DMS53 (cell line): Measurements from ENCODE around the gene NELL1.

ENCODE experiments used
- DNase-seq: peaks from one replicate; lab custom pipeline; 2025; lab: John Stamatoyannopoulos, UW

NELL1 gene

GRCh38 chr11:21421711-21422329 is 752.4 kb downstream of the NELL1 start:
- no peak for DNase-seq

- no peak for DNase-seq
These were observed 757.5 kb downstream of the NELL1 start for GRCh38 chr11:21426931-21427330.

- DNase-seq = no peak
These were observed 758.3 kb downstream of the NELL1 start for GRCh38 chr11:21427726-21428125.

GRCh38 chr11:21428796-21429195 is 759.4 kb downstream of the NELL1 start:
- DNase-seq = peak; percentile 6

GRCh38 chr11:21429401-21429800 is 760.0 kb downstream of the NELL1 start:
- DNase-seq = no peak

GRCh38 chr11:21430537-21430936 is 761.2 kb downstream of the NELL1 start:
- DNase-seq = peak; percentile 8

- peak; percentile 62 for DNase-seq
These were observed 777.7 kb downstream of the NELL1 start for GRCh38 chr11:21446939-21447590.

GRCh38 chr11:21447871-21448270 is 778.5 kb downstream of the NELL1 start:
- no peak for DNase-seq

GRCh38 chr11:21456186-21456585 is 786.8 kb downstream of the NELL1 start:
- no peak for DNase-seq

GRCh38 chr11:21460082-21460481 is 790.7 kb downstream of the NELL1 start:
- DNase-seq = peak; percentile 54

- no peak for DNase-seq
These were observed 792.3 kb downstream of the NELL1 start for GRCh38 chr11:21461701-21462100.

- DNase-seq = no peak
These were observed 795.3 kb downstream of the NELL1 start for GRCh38 chr11:21464601-21465193.

- DNase-seq = no peak
These were observed 795.8 kb downstream of the NELL1 start for GRCh38 chr11:21465203-21465602.

GRCh38 chr11:21465920-21466319 is 796.5 kb downstream of the NELL1 start:
- DNase-seq = no peak

GRCh38 chr11:21470521-21470920 is 801.1 kb downstream of the NELL1 start:
- no peak for DNase-seq

- peak; percentile 24 for DNase-seq
These were observed 802.9 kb downstream of the NELL1 start for GRCh38 chr11:21472261-21472660.

GRCh38 chr11:21474529-21474928 is 805.1 kb downstream of the NELL1 start:
- no peak for DNase-seq

GRCh38 chr11:21475276-21475675 is 805.9 kb downstream of the NELL1 start:
- peak; percentile 5 for DNase-seq

GRCh38 chr11:21476588-21476987 is 807.2 kb downstream of the NELL1 start:
- DNase-seq = no peak

- no peak for DNase-seq
These were observed 810.9 kb downstream of the NELL1 start for GRCh38 chr11:21480240-21480639.

GRCh38 chr11:21481255-21481654 is 811.9 kb downstream of the NELL1 start:
- no peak for DNase-seq

- no peak for DNase-seq
These were observed 814.7 kb downstream of the NELL1 start for GRCh38 chr11:21484039-21484438.

- no peak for DNase-seq
These were observed 815.6 kb downstream of the NELL1 start for GRCh38 chr11:21485006-21485405.

- DNase-seq = no peak
These were observed 816.0 kb downstream of the NELL1 start for GRCh38 chr11:21485426-21485825.
